ENCODE results near the gene PRSS50. TPM values are rescaled to one million over a fixed set of nuclear protein-coding genes. Genes with fewer than 3 reads are reported as not detected.

The PRSS50 gene
- total and polyA plus RNA-seq, 2 donors (not counting 3 experiments of a cell fraction or from before 2014, with no cell fraction given) = not detected

DNA sequence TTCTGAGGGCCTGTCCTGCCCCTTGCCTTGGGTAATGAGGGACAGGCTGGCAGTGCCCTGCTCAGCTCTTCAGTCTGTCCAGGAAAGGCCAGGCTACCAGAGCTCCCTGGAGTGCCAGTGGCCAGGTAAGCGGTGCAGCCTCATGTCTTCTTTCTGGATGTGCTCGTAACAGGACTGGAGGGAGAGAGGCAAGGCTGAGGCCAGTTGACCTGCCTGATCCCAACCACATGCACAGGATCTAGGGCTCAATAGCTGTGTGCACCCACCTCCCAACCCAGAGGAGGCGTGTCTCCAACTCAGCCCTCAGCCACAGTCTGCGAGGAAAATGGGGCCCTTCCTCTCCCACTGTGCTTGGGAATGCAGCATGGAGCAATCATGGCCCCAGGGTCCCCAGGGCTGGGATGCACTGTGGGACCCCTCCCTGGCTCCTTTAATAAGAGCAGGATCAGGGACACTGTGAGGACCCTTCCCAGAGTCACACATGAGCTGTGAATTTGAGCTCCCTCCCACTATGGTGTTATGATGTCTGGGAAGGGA lies 46.7 kb downstream of the PRSS50 start:
- DNase-seq (ENCODE audit: low read depth, low spot score) = no peak
- Histone ChIP-seq H2AFZ (ENCODE audit: low read depth, low read length) (no peak overlapping the region), H3K27ac (ENCODE audit: insufficient read depth, low read depth, low read length) (no peak overlapping the region), H3K4me1 (ENCODE audit: control insufficient read depth, extremely low read depth, insufficient read depth, low read length) (no peaks in the 10 kb centered on the region), H3K9me1 (replicated peaks; ENCODE audit: control insufficient read depth, extremely low read depth, insufficient read depth, low read length) (no peaks in the 10 kb centered on the region), H3K79me2 (ENCODE audit: control insufficient read depth, insufficient read depth, low read length) (no peaks in the 10 kb centered on the region), H3K4me3 (replicated peaks in 1 of 3; ENCODE audit: insufficient read depth in 1 of 3, low read depth in 1 of 3, low read length in 3 of 3) (no peak overlapping the region), H4K20me1 (replicated peaks; ENCODE audit: control insufficient read depth, extremely low read depth, insufficient read depth, low read length) (no peaks in the 10 kb centered on the region), H3K4me2 (ENCODE audit: insufficient read depth, low read length) (no peak overlapping the region), H3K36me3 (ENCODE audit: control insufficient read depth in 2 of 2, extremely low read depth in 1 of 2, insufficient read depth in 2 of 2, low read length in 2 of 2) (no peaks in the 10 kb centered on the region), H3K9me3 (replicated peaks; ENCODE audit: control insufficient read depth, insufficient read depth, low read length) (no peaks in the 10 kb centered on the region), H3K9ac (replicated peaks; ENCODE audit: extremely low read depth, insufficient read depth, low read length) (no peak overlapping the region), H3K27me3 (ENCODE audit: control insufficient read depth in 2 of 2, insufficient read depth in 2 of 2, low read length in 2 of 2) (no peaks in the 10 kb centered on the region)
- FAIRE-seq = no peak
- POLR2A ChIA-PET = no interaction called here
- intact Hi-C loops (cut with micrococcal nuclease) = no loop called here
- TF ChIP-seq MAX (IDR thresholded peaks at IDR 0.05; ENCODE audit: insufficient read depth, insufficient read length) = no peak
- no peak for TF ChIP-seq POLR2AphosphoS5 (IDR thresholded peaks at IDR 0.05; ENCODE audit: insufficient read depth, low read depth, low read length)
- dilution Hi-C loops (cut with MboI; ENCODE audit: extremely low pct_ligation_motif_present, low sequenced_read_pairs) = no loop called here
- CTCF ChIA-PET = interaction anchor here (1.3 kb wide), 1 partner anchor 226 kb away, joined by 3 read pairs; no protein-coding TSS in a partner anchor
- no TSS peak for BruUV-seq (replicated peaks)

DNA sequence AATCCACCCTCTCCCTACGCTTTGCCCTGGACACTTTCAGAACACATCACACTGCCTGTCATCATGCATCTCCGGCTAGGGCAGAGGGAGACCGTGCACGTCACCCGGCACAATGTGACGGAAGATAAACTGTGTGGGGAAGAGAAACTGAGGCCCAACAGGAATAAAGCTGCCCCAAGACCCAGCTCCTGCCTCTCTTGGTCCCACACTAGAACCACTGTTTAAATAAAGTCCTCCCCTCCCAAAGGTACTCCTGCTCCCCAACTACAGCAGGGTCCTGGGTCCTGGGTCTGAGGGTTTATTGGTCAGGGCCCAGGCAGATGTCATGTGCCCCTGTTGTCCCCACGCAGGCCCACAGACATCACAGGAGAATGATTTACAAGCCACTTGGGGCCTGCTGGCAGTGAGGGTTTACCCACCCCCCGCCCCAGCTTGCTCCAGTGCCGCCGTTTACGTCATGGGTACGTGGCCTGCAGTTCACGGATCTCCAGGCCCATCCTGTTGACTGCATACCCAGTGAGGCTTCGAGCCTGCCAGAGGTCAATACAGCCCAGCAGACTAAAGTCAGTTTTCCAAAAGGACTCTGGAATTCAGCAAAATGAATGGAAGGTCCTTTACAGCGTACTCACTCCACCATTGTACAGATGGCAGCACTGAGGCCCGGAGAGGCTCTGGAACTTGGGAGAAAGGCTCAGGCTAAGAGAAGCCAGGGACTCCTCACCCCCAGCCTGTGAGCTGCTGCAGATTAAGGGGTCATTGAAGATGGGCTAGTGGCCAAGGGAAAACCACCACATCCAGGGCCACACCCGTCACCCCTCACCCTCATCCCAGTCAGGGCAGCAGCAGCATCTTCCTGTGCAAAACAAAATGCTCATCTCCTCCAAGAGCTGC lies 47.4 kb downstream of the PRSS50 start:
- Histone ChIP-seq H3K27ac (ENCODE audit: insufficient read depth, low read depth, low read length) (no peak overlapping the region), H3K9ac (replicated peaks; ENCODE audit: extremely low read depth, insufficient read depth, low read length) (no peak overlapping the region), H4K20me1 (replicated peaks; ENCODE audit: control insufficient read depth, extremely low read depth, insufficient read depth, low read length) (no peaks in the 10 kb centered on the region), H3K79me2 (ENCODE audit: control insufficient read depth, insufficient read depth, low read length) (no peaks in the 10 kb centered on the region), H3K9me3 (replicated peaks; ENCODE audit: control insufficient read depth, insufficient read depth, low read length) (no peaks in the 10 kb centered on the region), H3K27me3 (ENCODE audit: control insufficient read depth in 2 of 2, insufficient read depth in 2 of 2, low read length in 2 of 2) (no peaks in the 10 kb centered on the region), H3K36me3 (ENCODE audit: control insufficient read depth in 2 of 2, extremely low read depth in 1 of 2, insufficient read depth in 2 of 2, low read length in 2 of 2) (no peaks in the 10 kb centered on the region), H3K4me2 (ENCODE audit: insufficient read depth, low read length) (no peak overlapping the region), H3K9me1 (replicated peaks; ENCODE audit: control insufficient read depth, extremely low read depth, insufficient read depth, low read length) (no peaks in the 10 kb centered on the region), H3K4me1 (ENCODE audit: control insufficient read depth, extremely low read depth, insufficient read depth, low read length) (no peaks in the 10 kb centered on the region), H3K4me3 (replicated peaks in 1 of 3; ENCODE audit: insufficient read depth in 1 of 3, low read depth in 1 of 3, low read length in 3 of 3) (no peak overlapping the region), H2AFZ (ENCODE audit: low read depth, low read length) (no peak overlapping the region)
- intact Hi-C loops (cut with micrococcal nuclease) (no loop called here), dilution Hi-C loops (cut with MboI; ENCODE audit: extremely low pct_ligation_motif_present, low sequenced_read_pairs) (no loop called here)
- TF ChIP-seq, protein P1, sequence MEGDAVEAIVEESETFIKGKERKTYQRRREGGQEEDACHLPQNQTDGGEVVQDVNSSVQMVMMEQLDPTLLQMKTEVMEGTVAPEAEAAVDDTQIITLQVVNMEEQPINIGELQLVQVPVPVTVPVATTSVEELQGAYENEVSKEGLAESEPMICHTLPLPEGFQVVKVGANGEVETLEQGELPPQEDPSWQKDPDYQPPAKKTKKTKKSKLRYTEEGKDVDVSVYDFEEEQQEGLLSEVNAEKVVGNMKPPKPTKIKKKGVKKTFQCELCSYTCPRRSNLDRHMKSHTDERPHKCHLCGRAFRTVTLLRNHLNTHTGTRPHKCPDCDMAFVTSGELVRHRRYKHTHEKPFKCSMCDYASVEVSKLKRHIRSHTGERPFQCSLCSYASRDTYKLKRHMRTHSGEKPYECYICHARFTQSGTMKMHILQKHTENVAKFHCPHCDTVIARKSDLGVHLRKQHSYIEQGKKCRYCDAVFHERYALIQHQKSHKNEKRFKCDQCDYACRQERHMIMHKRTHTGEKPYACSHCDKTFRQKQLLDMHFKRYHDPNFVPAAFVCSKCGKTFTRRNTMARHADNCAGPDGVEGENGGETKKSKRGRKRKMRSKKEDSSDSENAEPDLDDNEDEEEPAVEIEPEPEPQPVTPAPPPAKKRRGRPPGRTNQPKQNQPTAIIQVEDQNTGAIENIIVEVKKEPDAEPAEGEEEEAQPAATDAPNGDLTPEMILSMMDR (IDR thresholded peaks at IDR 0.05; ENCODE audit: extremely low read depth in 1 of 2, insufficient read depth in 1 of 2, low read depth in 1 of 2, low read length in 2 of 2) = no peak
- TF ChIP-seq MAX (IDR thresholded peaks at IDR 0.05; ENCODE audit: insufficient read depth, insufficient read length) (no peak), POLR2AphosphoS5 (IDR thresholded peaks at IDR 0.05; ENCODE audit: insufficient read depth, low read depth, low read length) (no peak), JUN (IDR thresholded peaks at IDR 0.05; ENCODE audit: borderline replicate concordance, insufficient read depth, insufficient read length, low read depth) (no peak), POLR2A (IDR thresholded peaks at IDR 0.05; ENCODE audit: low read depth, low read length) (no peak), GATA2 (IDR thresholded peaks at IDR 0.05; ENCODE audit: insufficient read depth, insufficient read length, low read depth, low read length) (no peak), FOS (IDR thresholded peaks at IDR 0.05; ENCODE audit: borderline replicate concordance, insufficient read depth, low read length) (no peak)
- POLR2A ChIA-PET = no interaction called here
- DNase-seq (ENCODE audit: low read depth, low spot score) (no peak), FAIRE-seq (no peak)
- no TSS peak for BruUV-seq (replicated peaks)
- CTCF ChIA-PET = interaction anchor here (1.3 kb wide), 1 partner anchor 227 kb away, joined by 3 read pairs; no protein-coding TSS in a partner anchor

Measured in endothelial cell of umbilical vein (primary cell).